IMR-90 (cell line): ENCODE measurements around the gene PAPLN.

Experiments used
- CTCF ChIP-seq: conservative IDR thresholded peaks from 2 replicates; pipeline ENCODE4 v1.5.1; 2012; ENCODE audit warnings: mild to moderate bottlenecking, low read depth, low read length, improper control_type of control experiment
- ELK1 ChIP-seq: fragments of 150-350 bp; IDR thresholded peaks from 2 replicates; pipeline ENCODE4 v1.6.1; 2016; ENCODE audit warnings: low read depth, mild to moderate bottlenecking, low read length, moderate library complexity, borderline replicate concordance
- POLR2A ChIP-seq: IDR thresholded peaks from 2 replicates; pipeline ENCODE4 v1.6.1; 2012; ENCODE audit warnings: mild to moderate bottlenecking, low read depth, low read length

GRCh38 chr14:73272393-73272792, 35.1 kb downstream of the PAPLN start:
- TF ChIP-seq CTCF: no peak
- TF ChIP-seq POLR2A: no peak
- no peak for TF ChIP-seq ELK1
